PFSK-1 (cell line): ENCODE measurements around the gene ZNF407.

Experiments
- FOXP2 ChIP-seq: optimal IDR thresholded peaks from 2 replicates; pipeline ENCODE3; 2011; ENCODE audit warnings: borderline replicate concordance, control low read depth, inconsistent platforms; ENCODE audit not compliant: insufficient read depth; ENCODE audit errors: extremely low read length, extremely low read depth
- POLR2AphosphoS5 ChIP-seq: IDR thresholded peaks from 2 replicates; pipeline ENCODE4 v1.6.1; 2012; ENCODE audit warnings: low read depth, mild to moderate bottlenecking, control low read depth, low read length, moderate library complexity
- SIN3A ChIP-seq: IDR thresholded peaks from 2 replicates; pipeline ENCODE4 v1.6.1; 2012; ENCODE audit warnings: mild to moderate bottlenecking, low read length, moderate library complexity, borderline replicate concordance; ENCODE audit not compliant: insufficient read depth
- TAF1 ChIP-seq: IDR thresholded peaks from 2 replicates; pipeline ENCODE4 v1.6.1; 2012; ENCODE audit warnings: low read length, control low read depth, borderline replicate concordance; ENCODE audit not compliant: insufficient read depth
- TF ChIP-seq, protein P1 (sequence below), 2 experiments: IDR thresholded peaks; 2 replicates each; pipeline versions ENCODE4 v1.6.1 to v1.8.0; 2011 to 2012; ENCODE audit warnings: low read depth in 2 of 2, low read length in 2 of 2, control low read depth in 1 of 2, inconsistent platforms in 1 of 2, mild to moderate bottlenecking in 1 of 2, moderate library complexity in 1 of 2; ENCODE audit not compliant: insufficient read depth in 1 of 2

Gene ZNF407

DNA sequence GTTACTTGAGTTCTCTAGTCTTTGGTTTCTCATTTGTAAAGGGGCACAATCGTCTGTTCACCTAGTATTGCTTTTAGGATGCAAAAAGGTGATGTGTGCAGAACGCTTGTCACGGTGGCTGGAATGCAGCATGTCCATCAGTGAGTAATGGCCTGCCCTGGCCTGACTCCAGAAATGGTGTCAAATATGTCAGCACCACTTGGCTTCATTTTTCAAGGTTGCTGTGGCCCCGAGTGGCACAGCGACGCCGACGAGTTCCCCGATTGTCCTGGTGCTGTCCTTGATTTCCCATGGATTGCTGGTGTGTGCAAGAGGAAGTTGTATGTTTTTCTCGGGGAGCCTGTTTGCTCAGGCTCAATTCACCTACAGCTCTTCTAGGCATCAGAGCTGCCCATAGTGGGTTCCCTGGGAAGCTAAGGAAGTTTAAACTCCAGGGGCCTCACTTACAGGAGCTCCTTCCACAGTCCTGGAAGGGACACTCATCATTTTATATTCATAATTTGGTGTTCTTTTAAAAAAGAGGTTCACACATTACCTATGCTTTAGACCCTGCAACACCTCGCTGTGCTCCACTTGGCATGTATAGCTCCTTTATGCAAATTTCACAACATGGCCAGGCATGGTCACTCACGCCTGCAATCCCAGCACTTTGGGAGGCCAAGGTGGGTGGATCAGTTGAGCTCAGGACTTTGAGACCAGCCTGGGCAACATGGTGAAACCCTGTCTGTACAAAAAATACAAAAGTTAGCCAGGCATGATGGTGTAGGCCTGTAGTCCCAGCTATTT is 25.6 kb upstream of the ZNF407 start:
- TF ChIP-seq FOXP2 (no peak), SIN3A (no peak), TAF1 (no peak), POLR2AphosphoS5 (no peak)
- TF ChIP-seq, protein P1, sequence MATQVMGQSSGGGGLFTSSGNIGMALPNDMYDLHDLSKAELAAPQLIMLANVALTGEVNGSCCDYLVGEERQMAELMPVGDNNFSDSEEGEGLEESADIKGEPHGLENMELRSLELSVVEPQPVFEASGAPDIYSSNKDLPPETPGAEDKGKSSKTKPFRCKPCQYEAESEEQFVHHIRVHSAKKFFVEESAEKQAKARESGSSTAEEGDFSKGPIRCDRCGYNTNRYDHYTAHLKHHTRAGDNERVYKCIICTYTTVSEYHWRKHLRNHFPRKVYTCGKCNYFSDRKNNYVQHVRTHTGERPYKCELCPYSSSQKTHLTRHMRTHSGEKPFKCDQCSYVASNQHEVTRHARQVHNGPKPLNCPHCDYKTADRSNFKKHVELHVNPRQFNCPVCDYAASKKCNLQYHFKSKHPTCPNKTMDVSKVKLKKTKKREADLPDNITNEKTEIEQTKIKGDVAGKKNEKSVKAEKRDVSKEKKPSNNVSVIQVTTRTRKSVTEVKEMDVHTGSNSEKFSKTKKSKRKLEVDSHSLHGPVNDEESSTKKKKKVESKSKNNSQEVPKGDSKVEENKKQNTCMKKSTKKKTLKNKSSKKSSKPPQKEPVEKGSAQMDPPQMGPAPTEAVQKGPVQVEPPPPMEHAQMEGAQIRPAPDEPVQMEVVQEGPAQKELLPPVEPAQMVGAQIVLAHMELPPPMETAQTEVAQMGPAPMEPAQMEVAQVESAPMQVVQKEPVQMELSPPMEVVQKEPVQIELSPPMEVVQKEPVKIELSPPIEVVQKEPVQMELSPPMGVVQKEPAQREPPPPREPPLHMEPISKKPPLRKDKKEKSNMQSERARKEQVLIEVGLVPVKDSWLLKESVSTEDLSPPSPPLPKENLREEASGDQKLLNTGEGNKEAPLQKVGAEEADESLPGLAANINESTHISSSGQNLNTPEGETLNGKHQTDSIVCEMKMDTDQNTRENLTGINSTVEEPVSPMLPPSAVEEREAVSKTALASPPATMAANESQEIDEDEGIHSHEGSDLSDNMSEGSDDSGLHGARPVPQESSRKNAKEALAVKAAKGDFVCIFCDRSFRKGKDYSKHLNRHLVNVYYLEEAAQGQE (IDR thresholded peaks at IDR 0.05; ENCODE audit: insufficient read depth in 1 of 2, low read depth in 2 of 2, low read length in 2 of 2): no peak

DNA sequence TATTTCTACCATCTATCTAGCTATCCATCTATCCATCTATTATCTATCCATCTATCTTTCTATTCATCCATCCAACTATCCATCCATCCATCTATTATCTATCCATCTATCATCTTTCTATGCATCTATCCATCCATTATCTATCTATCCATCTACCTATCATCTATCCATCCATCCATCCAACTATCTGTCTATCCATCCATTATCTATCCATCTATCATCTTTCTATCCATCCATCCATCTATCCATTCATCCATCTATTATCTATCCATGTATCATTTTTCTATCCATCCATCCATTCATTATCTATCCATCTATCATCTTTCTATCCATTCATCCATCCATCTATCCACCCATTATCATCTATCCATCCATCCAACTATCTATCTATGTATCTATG is 24.6 kb upstream of the ZNF407 start:
- TF ChIP-seq, protein P1 (IDR thresholded peaks at IDR 0.05; ENCODE audit: insufficient read depth in 1 of 2, low read depth in 2 of 2, low read length in 2 of 2): no peak
- TF ChIP-seq POLR2AphosphoS5 (no peak), SIN3A (no peak), TAF1 (no peak), FOXP2 (no peak)

DNA sequence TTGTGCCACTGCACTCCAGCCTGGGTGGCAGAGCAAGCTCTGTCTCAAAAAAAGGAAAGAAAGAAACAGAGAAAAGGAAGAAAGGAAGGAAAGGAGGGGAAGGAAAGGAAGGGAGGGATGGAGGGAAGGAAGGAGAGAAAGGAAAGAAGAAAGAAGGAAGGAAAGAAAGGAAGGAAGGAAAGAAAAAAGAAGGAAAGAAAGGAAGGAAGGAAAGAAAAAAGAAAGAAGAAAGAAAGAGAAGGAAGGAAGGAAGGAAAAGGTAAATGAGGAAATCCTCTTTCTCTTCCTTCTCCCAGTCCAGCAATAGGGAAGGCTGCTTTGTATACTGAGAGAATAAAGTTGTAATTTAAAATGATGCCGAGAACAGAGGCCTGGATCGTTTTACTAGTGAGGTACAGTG is 22.8 kb upstream of the ZNF407 start:
- TF ChIP-seq FOXP2 (no peak), POLR2AphosphoS5 (no peak), TAF1 (no peak), SIN3A (no peak)
- TF ChIP-seq, protein P1 (IDR thresholded peaks at IDR 0.05; ENCODE audit: insufficient read depth in 1 of 2, low read depth in 2 of 2, low read length in 2 of 2): no peak

DNA sequence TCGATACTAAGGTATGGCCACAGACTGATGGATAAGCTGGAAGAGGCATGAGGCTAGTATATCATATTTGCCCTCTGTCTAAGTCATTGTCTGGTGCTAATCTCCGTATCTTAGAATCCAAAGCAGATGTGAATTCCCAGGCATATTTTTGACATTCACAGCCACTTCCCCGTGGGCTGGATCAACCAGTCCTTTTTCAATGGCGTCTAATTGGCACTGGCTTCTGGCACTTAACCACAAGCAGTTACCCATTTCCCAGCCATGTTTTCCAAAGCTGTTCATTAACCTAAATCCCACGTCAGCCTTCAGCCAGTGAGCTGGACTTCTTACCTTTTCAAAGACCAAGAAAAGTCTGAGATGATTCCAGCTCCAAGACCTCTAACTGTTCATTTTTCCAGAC is 20.7 kb upstream of the ZNF407 start:
- TF ChIP-seq FOXP2 (no peak), POLR2AphosphoS5 (no peak), SIN3A (no peak), TAF1 (no peak)
- TF ChIP-seq, protein P1 (IDR thresholded peaks at IDR 0.05; ENCODE audit: insufficient read depth in 1 of 2, low read depth in 2 of 2, low read length in 2 of 2): no peak
